OCI-LY7 (cell line): ENCODE data around the gene GABPB2.

Experiments
- EZH2phosphoT487 ChIP-seq: fragments of 200-600 bp; sonication (generic); IDR thresholded peaks from 2 replicates; pipeline ENCODE4 v1.6.1; 2018; ENCODE audit warnings: low read depth, borderline replicate concordance, mild to moderate bottlenecking, mixed run types, antibody characterized with exemption, low read length, moderate library complexity, mixed read lengths
- TF ChIP-seq, protein P1 (sequence below): fragments of 200-600 bp; sonication (generic); conservative IDR thresholded peaks from 2 replicates; pipeline ENCODE4 v1.5.1; 2014; ENCODE audit warnings: mild to moderate bottlenecking, antibody characterized with exemption, low read length, moderate library complexity, mixed read lengths

DNA sequence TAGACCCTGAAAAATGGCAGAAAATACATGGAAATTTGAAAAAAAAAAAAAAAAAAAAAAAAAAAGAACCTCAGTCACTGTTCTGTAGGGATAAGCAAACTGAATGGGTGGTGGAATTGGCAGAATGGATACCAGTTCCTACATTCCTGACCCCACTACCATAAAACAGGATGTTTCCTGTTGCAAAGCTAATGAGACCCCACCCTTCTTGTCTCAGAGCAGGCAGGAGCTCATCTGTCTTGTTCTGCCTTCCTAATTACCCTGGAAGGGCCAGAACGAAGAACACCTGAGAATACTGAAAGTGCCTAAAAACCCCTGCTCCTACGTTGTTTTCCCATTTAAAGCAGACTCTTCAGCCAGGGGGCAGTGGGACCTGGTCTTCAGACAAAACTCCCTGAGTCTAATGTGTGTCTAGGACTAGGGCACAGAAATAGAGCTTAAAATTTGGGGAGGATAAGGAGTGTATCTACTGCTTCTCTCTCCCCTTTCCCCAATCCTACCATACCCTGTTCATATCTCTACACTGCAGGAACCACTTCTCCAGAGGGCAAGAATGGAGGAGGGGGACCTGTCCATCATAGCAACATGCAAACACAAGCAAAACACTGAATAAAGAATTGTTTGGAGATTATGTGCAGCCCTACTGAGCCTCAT is 19.1 kb upstream of the GABPB2 start:
- TF ChIP-seq, protein P1, sequence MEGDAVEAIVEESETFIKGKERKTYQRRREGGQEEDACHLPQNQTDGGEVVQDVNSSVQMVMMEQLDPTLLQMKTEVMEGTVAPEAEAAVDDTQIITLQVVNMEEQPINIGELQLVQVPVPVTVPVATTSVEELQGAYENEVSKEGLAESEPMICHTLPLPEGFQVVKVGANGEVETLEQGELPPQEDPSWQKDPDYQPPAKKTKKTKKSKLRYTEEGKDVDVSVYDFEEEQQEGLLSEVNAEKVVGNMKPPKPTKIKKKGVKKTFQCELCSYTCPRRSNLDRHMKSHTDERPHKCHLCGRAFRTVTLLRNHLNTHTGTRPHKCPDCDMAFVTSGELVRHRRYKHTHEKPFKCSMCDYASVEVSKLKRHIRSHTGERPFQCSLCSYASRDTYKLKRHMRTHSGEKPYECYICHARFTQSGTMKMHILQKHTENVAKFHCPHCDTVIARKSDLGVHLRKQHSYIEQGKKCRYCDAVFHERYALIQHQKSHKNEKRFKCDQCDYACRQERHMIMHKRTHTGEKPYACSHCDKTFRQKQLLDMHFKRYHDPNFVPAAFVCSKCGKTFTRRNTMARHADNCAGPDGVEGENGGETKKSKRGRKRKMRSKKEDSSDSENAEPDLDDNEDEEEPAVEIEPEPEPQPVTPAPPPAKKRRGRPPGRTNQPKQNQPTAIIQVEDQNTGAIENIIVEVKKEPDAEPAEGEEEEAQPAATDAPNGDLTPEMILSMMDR, result no peak
- TF ChIP-seq EZH2phosphoT487, result no peak
